ENCODE measurements around the gene ELFN1.
A peak's percentile ranks its signal among the peaks of the same experiment; 100 is the strongest.
"Not testable (repeated sequence)": the region's sequence is repeated elsewhere in the genome, so short reads cannot be mapped to it uniquely, and the experiment has no call there.

Gene ELFN1

GRCh38 chr7:1712907-1713501 lies 42.9 kb downstream of the ELFN1 start:
- no peak for DNase-seq

GRCh38 chr7:1713502-1714484 lies 43.7 kb downstream of the ELFN1 start:
- peak; percentile 75 for DNase-seq

GRCh38 chr7:1714583-1715330 lies 44.7 kb downstream of the ELFN1 start:
- no peak for DNase-seq

- no peak for DNase-seq
Observed at GRCh38 chr7:1715331-1715625, 45.2 kb downstream of the ELFN1 start.

- no peak for DNase-seq
Observed at GRCh38 chr7:1715671-1716074, 45.6 kb downstream of the ELFN1 start.

GRCh38 chr7:1716263-1717094 lies 46.4 kb downstream of the ELFN1 start:
- DNase-seq, result no peak

GRCh38 chr7:1717095-1717483 lies 47.0 kb downstream of the ELFN1 start:
- DNase-seq, result no peak

- DNase-seq, result no peak
Observed at GRCh38 chr7:1717903-1718676, 48.0 kb downstream of the ELFN1 start.

GRCh38 chr7:1718850-1719249 lies 48.8 kb downstream of the ELFN1 start:
- DNase-seq, result not testable (repeated sequence)

GRCh38 chr7:1719256-1719655 lies 49.2 kb downstream of the ELFN1 start:
- DNase-seq, result not testable (repeated sequence)

GRCh38 chr7:1719913-1720312 lies 49.8 kb downstream of the ELFN1 start:
- DNase-seq, result no peak

- DNase-seq, result peak; percentile 54
Observed at GRCh38 chr7:1720326-1720725, 50.2 kb downstream of the ELFN1 start.

- no peak for DNase-seq
Observed at GRCh38 chr7:1721047-1721690, 51.1 kb downstream of the ELFN1 start.

- no peak for DNase-seq
Observed at GRCh38 chr7:1723254-1723653, 53.2 kb downstream of the ELFN1 start.

GRCh38 chr7:1724118-1724910 lies 54.2 kb downstream of the ELFN1 start:
- no peak for DNase-seq

GRCh38 chr7:1725199-1725690 lies 55.2 kb downstream of the ELFN1 start:
- peak; percentile 94 for DNase-seq

GRCh38 chr7:1725766-1726630 lies 55.9 kb downstream of the ELFN1 start:
- DNase-seq, result no peak

GRCh38 chr7:1727079-1727478 lies 57.0 kb downstream of the ELFN1 start:
- no peak for DNase-seq

GRCh38 chr7:1727812-1728570 lies 57.9 kb downstream of the ELFN1 start:
- no peak for DNase-seq
